ENCODE data around the gene IL21R. TPM values are rescaled to one million over a fixed set of nuclear protein-coding genes. Genes with fewer than 3 reads are reported as not detected.

Gene IL21R
- total and polyA plus RNA-seq, 9 of the 15 experiments (the other 6 are each of a cell fraction or from before 2014, with no cell fraction given) = 0.04 to 0.34 (median 0.18) TPM; not detected in 1

GRCh38 chr16:27463741-27464591 lies 62.0 kb downstream of the IL21R start (continued):
- no peak for TF ChIP-seq E2F8 (IDR thresholded peaks at IDR 0.05; ENCODE audit: low read depth, partially characterized antibody)

- intact Hi-C loops (cut with micrococcal nuclease) = no loop called here
- Histone ChIP-seq H3K9me3 (replicated peaks; ENCODE audit: control insufficient read depth, insufficient read depth, low read depth, low read length) (no peaks in the 10 kb centered on the region), H3K4me3 (no peak overlapping the region), H3K4me1 (replicated peaks in 1 of 2; ENCODE audit: control insufficient read depth in 2 of 2, insufficient read depth in 2 of 2, low read length in 2 of 2) (peaks cover 0 to 13% of the 10 kb centered on the region in 2 experiments; a peak in 2 of 5 replicates), H2AFZ (ENCODE audit: low read depth, low read length) (no peak overlapping the region), H3K27ac (ENCODE audit: extremely low read depth, low read depth, low read length) (no peak overlapping the region), H3K4me2 (ENCODE audit: insufficient read depth, low read length) (no peak overlapping the region), H3K79me2 (ENCODE audit: control insufficient read depth, insufficient read depth, low read length) (no peaks in the 10 kb centered on the region), H3K27me3 (ENCODE audit: control insufficient read depth in 2 of 2, insufficient read depth in 2 of 2, low read length in 2 of 2) (no peaks in the 10 kb centered on the region), H3K9ac (ENCODE audit: insufficient read depth in 1 of 2, low read depth in 2 of 2, low read length in 2 of 2) (peak overlapping the region in 1 of 2 experiments; percentile 58; a peak in 2 of 4 replicates), H4K20me1 (replicated peaks; ENCODE audit: control insufficient read depth, insufficient read depth, low read length) (no peaks in the 10 kb centered on the region; the same call in 1 of the 2 replicates), H3K36me3 (ENCODE audit: control insufficient read depth, insufficient read depth, low read length) (peaks cover 80% of the 10 kb centered on the region; the same call in 2 of the 3 replicates), H3K9me1 (ENCODE audit: control insufficient read depth, insufficient read depth, low read length) (no peaks in the 10 kb centered on the region)
- WGBS (ENCODE audit: insufficient coverage, low coverage, missing lambda C conversion rate) = 90% methylated on average over 22 of the region's 33 CpGs
- no peak for DNase-seq (ENCODE audit: extremely low read depth in 1 of 4, low spot score in 3 of 4)
- POLR2A ChIA-PET = no interaction called here
- CTCF ChIA-PET (ENCODE audit: low intra/inter-chr PET ratio) = no interaction called here
- in situ Hi-C loops (cut with MboI) = no loop called here
- TF ChIP-seq POLR2G (IDR thresholded peaks at IDR 0.05; ENCODE audit: low read depth, low read length) (0 out of 2 replicates have a peak, but pooled peaks have one; percentile 29), BRD4 (IDR thresholded peaks at IDR 0.05) (no peak), YBX1 (IDR thresholded peaks at IDR 0.05) (no peak), MNT (conservative IDR thresholded peaks at IDR 0.05) (no peak)
- no peak for ATAC-seq
- BruUV-seq (replicated peaks) = no TSS peak
- no peak for FAIRE-seq
Measured at GRCh38 chr16:27464626-27465482, 62.9 kb downstream of the IL21R start.
